HEK293 (cell line): Measurements from ENCODE around the gene COQ10A.
A peak's percentile ranks its signal among the peaks of the same experiment; 100 is the strongest.

Experiments
- CTCF ChIP-seq: fragments of 450-650 bp; formaldehyde crosslinking; IDR thresholded peaks from 2 replicates; pipeline ENCODE4 v1.5.1; 2016; ENCODE audit warnings: missing biosample characterization, missing genetic modification characterization
- ELK4 ChIP-seq: IDR thresholded peaks from 2 replicates; pipeline ENCODE4 v1.6.1; 2011; ENCODE audit warnings: mild to moderate bottlenecking, low read depth, low read length, borderline replicate concordance
- RBAK ChIP-seq: fragments of 450-650 bp; formaldehyde crosslinking; IDR thresholded peaks from 2 replicates; pipeline ENCODE4 v1.5.1; 2016; ENCODE audit warnings: missing biosample characterization, missing genetic modification characterization
- REST ChIP-seq: fragments of 450-650 bp; formaldehyde crosslinking; IDR thresholded peaks from 2 replicates; pipeline ENCODE4 v1.5.1; 2016; ENCODE audit warnings: missing biosample characterization, missing genetic modification characterization
- SCRT1 ChIP-seq: fragments of 450-650 bp; formaldehyde crosslinking; IDR thresholded peaks from 2 replicates; pipeline ENCODE4 v1.5.1; 2016; ENCODE audit warnings: missing biosample characterization, missing genetic modification characterization, borderline replicate concordance
- SP2 ChIP-seq: fragments of 450-650 bp; formaldehyde crosslinking; IDR thresholded peaks from 2 replicates; pipeline ENCODE4 v1.5.1; 2016; ENCODE audit warnings: missing biosample characterization, missing genetic modification characterization
- ZNF157 ChIP-seq: fragments of 450-650 bp; formaldehyde crosslinking; IDR thresholded peaks from 2 replicates; pipeline ENCODE4 v1.5.1; 2016; ENCODE audit warnings: missing biosample characterization, missing genetic modification characterization
- ZNF202 ChIP-seq: fragments of 450-650 bp; formaldehyde crosslinking; IDR thresholded peaks from 2 replicates; pipeline ENCODE4 v1.5.1; 2016; ENCODE audit warnings: missing biosample characterization, missing genetic modification characterization, borderline replicate concordance
- ZNF248 ChIP-seq: fragments of 450-650 bp; formaldehyde crosslinking; IDR thresholded peaks from 2 replicates; pipeline ENCODE4 v1.5.1; 2017; ENCODE audit warnings: missing biosample characterization, missing genetic modification characterization
- ZNF26 ChIP-seq: fragments of 450-650 bp; formaldehyde crosslinking; IDR thresholded peaks from 2 replicates; pipeline ENCODE4 v1.5.1; 2016; ENCODE audit warnings: missing biosample characterization, missing genetic modification characterization
- ZNF274 ChIP-seq, 2 experiments: fragments of 200-500 bp in 1 of 2; fragments of 450-650 bp in 1 of 2; sonication (Bioruptor generic) in 1 of 2; formaldehyde crosslinking in 1 of 2; IDR thresholded peaks; 2 replicates each; pipeline versions ENCODE4 v1.5.1 to v1.6.1; 2014 to 2016; ENCODE audit warnings: borderline replicate concordance in 1 of 2, inconsistent platforms in 1 of 2, low read length in 1 of 2, missing biosample characterization in 1 of 2, missing genetic modification characterization in 1 of 2
- ZNF449 ChIP-seq: fragments of 450-650 bp; formaldehyde crosslinking; IDR thresholded peaks from 2 replicates; pipeline ENCODE4 v1.5.1; 2017; ENCODE audit warnings: missing biosample characterization, mild to moderate bottlenecking, missing genetic modification characterization, moderate library complexity
- ZNF596 ChIP-seq: fragments of 450-650 bp; IDR thresholded peaks from 2 replicates; pipeline ENCODE4 v1.5.0; 2018; ENCODE audit warnings: missing biosample characterization, mild to moderate bottlenecking, missing genetic modification characterization, moderate library complexity
- ZNF629 ChIP-seq: fragments of 450-650 bp; formaldehyde crosslinking; IDR thresholded peaks from 2 replicates; pipeline ENCODE4 v1.5.1; 2017; ENCODE audit warnings: missing biosample characterization, missing genetic modification characterization

- TF ChIP-seq CTCF (tag by site-specific recombination) (peak; percentile 23; the same call in 1 of the 2 replicates), REST (tag by site-specific recombination) (no peak), ZNF248 (no peak), ZNF202 (no peak), ZNF157 (no peak), SCRT1 (tag by site-specific recombination) (no peak), ZNF274 (IDR thresholded peaks at IDR 0.05; ENCODE audit: low read length) (no peak), ZNF274 (tag by site-specific recombination; IDR thresholded peaks at IDR 0.05; ENCODE audit: borderline replicate concordance) (no peak), ELK4 (no peak), RBAK (no peak), SP2 (tag by site-specific recombination) (peak; percentile 98), ZNF629 (tag by site-specific recombination) (no peak; the same call in 1 of the 2 replicates), ZNF596 (tag by site-specific recombination) (no peak), ZNF26 (tag by site-specific recombination) (no peak), ZNF449 (tag by site-specific recombination) (peak; percentile 59; the same call in 1 of the 2 replicates)
These were observed 33.3 kb downstream of the COQ10A start, which contains the start of gene CS for GRCh38 chr12:56299853-56300643.
